ENCODE measurements around the gene PSORS1C2.

- no peak for TF ChIP-seq CTCF (IDR thresholded peaks at IDR 0.05; ENCODE audit: low read depth, low read length, missing input control)
- TF ChIP-seq GABPA (IDR thresholded peaks at IDR 0.05 in 1 of 2, conservative IDR thresholded peaks at IDR 0.05 in 1 of 2): no peak
- no peak for TF ChIP-seq MAX (IDR thresholded peaks at IDR 0.05)
- TF ChIP-seq FOXA1 (IDR thresholded peaks at IDR 0.05): no peak
- no peak for TF ChIP-seq JUND (IDR thresholded peaks at IDR 0.05)
- no peak for TF ChIP-seq REST (IDR thresholded peaks at IDR 0.05)
- no peak for TF ChIP-seq ZBTB33 (IDR thresholded peaks at IDR 0.05)
- TF ChIP-seq TAF1 (conservative IDR thresholded peaks at IDR 0.05): no peak
- no peak for TF ChIP-seq SP1 (IDR thresholded peaks at IDR 0.05)
- no peak for TF ChIP-seq EGR1 (IDR thresholded peaks at IDR 0.05; ENCODE audit: low read depth in 2 of 2)
- no peak for TF ChIP-seq RXRA (IDR thresholded peaks at IDR 0.05)
- no peak for TF ChIP-seq HNF4A (conservative IDR thresholded peaks at IDR 0.05)
- TF ChIP-seq RAD21 (IDR thresholded peaks at IDR 0.05): no peak
Measured at GRCh38 chr6:31111712-31112111, 27.2 kb downstream of the PSORS1C2 start.

Measured in liver (tissue), 3 donors.